HEK293 (cell line): ENCODE results near the gene LMNTD2.

Experiments used
- CTCF ChIA-PET: fragments of 350-600 bp; formaldehyde crosslinking; extraction: SDS; loops from one replicate; lab custom pipeline; 2021; ENCODE audit warnings: antibody characterized with exemption; lab: Yijun Ruan, JAX
- POLR2A ChIA-PET: fragments of 300-600 bp; formaldehyde crosslinking; extraction: SDS; loops from one replicate; lab custom pipeline; 2020; ENCODE audit warnings: antibody characterized with exemption, inconsistent platforms; lab: Yijun Ruan, JAX
- H3K27ac ChIP-seq: fragments of 200-500 bp; sonication (Bioruptor generic); 2 replicates; pipeline ENCODE4 v1.5.1; 2014; ENCODE audit warnings: low read depth, low read length, control low read depth, inconsistent platforms; ENCODE audit errors: extremely low read depth
- H3K36me3 ChIP-seq, 2 experiments: fragments of 200-500 bp in 1 of 2; sonication (Bioruptor generic) in 1 of 2; 1 replicate in 1 of 2; 2 replicates in 1 of 2; pipeline ENCODE4 v1.5.1; 2014 to 2017; ENCODE audit warnings: inconsistent platforms in 2 of 2, low read length in 2 of 2; ENCODE audit not compliant: control insufficient read depth in 2 of 2, insufficient read depth in 1 of 2
- H3K4me1 ChIP-seq: fragments of 200-500 bp; sonication (Bioruptor generic); 2 replicates; pipeline ENCODE4 v1.5.1; 2014; ENCODE audit warnings: mild to moderate bottlenecking, low read length, inconsistent platforms; ENCODE audit not compliant: control insufficient read depth, insufficient read depth
- H3K4me3 ChIP-seq: 2 replicates; pipeline ENCODE4 v1.5.1; 2011; ENCODE audit warnings: low read depth, mild to moderate bottlenecking, control low read depth, low read length, moderate library complexity
- H3K9me3 ChIP-seq: fragments of 200-500 bp; sonication (Bioruptor generic); 2 replicates; pipeline ENCODE4 v1.5.1; 2014; ENCODE audit warnings: low read depth, low read length, inconsistent platforms; ENCODE audit not compliant: control insufficient read depth, insufficient read depth
- BCL11B ChIP-seq: fragments of 450-650 bp; formaldehyde crosslinking; IDR thresholded peaks from 2 replicates; pipeline ENCODE4 v1.5.1; 2016; ENCODE audit warnings: low read depth, missing biosample characterization, missing genetic modification characterization
- FEZF1 ChIP-seq: fragments of 450-650 bp; formaldehyde crosslinking; IDR thresholded peaks from 2 replicates; pipeline ENCODE4 v1.5.1; 2016; ENCODE audit warnings: missing biosample characterization, missing genetic modification characterization
- GLIS2 ChIP-seq: fragments of 450-650 bp; formaldehyde crosslinking; IDR thresholded peaks from 2 replicates; pipeline ENCODE4 v1.5.1; 2016; ENCODE audit warnings: missing biosample characterization, missing genetic modification characterization
- HOXA7 ChIP-seq: sonication (generic); formaldehyde crosslinking; IDR thresholded peaks from 2 replicates; pipeline ENCODE4 v1.8.1; 2022; ENCODE audit warnings: missing genetic modification reagents, borderline replicate concordance
- KLF10 ChIP-seq: fragments of 450-650 bp; IDR thresholded peaks from 2 replicates; pipeline ENCODE4 v1.5.1; 2018; ENCODE audit warnings: missing biosample characterization, mild to moderate bottlenecking, missing genetic modification characterization
- TCF7L2 ChIP-seq: IDR thresholded peaks from 2 replicates; pipeline ENCODE4 v1.6.1; 2011; ENCODE audit warnings: low read depth, mild to moderate bottlenecking, inconsistent platforms, low read length, moderate library complexity, borderline replicate concordance
- ZBTB17 ChIP-seq: fragments of 450-650 bp; formaldehyde crosslinking; IDR thresholded peaks from 2 replicates; pipeline ENCODE4 v1.5.1; 2016; ENCODE audit warnings: missing biosample characterization, missing genetic modification characterization
- ZIC2 ChIP-seq: fragments of 450-650 bp; formaldehyde crosslinking; IDR thresholded peaks from 2 replicates; pipeline ENCODE4 v1.5.1; 2016; ENCODE audit warnings: missing biosample characterization, missing genetic modification characterization
- ZNF202 ChIP-seq: fragments of 450-650 bp; formaldehyde crosslinking; IDR thresholded peaks from 2 replicates; pipeline ENCODE4 v1.5.1; 2016; ENCODE audit warnings: missing biosample characterization, missing genetic modification characterization, borderline replicate concordance
- ZNF335 ChIP-seq: fragments of 450-650 bp; formaldehyde crosslinking; conservative IDR thresholded peaks from 2 replicates; pipeline ENCODE4 v1.5.1; 2016; ENCODE audit warnings: missing biosample characterization, missing genetic modification characterization
- ZNF37A ChIP-seq: fragments of 450-650 bp; IDR thresholded peaks from 2 replicates; pipeline ENCODE4 v1.5.1; 2018; ENCODE audit warnings: missing biosample characterization, missing genetic modification characterization
- ZNF391 ChIP-seq: fragments of 450-650 bp; formaldehyde crosslinking; IDR thresholded peaks from 2 replicates; pipeline ENCODE4 v1.5.1; 2016; ENCODE audit warnings: low read depth, missing biosample characterization, missing genetic modification characterization, borderline replicate concordance
- ZNF404 ChIP-seq: fragments of 450-650 bp; formaldehyde crosslinking; IDR thresholded peaks from 2 replicates; pipeline ENCODE4 v1.5.1; 2017; ENCODE audit warnings: missing biosample characterization, missing genetic modification characterization
- ZNF510 ChIP-seq: fragments of 450-650 bp; formaldehyde crosslinking; IDR thresholded peaks from 2 replicates; pipeline ENCODE4 v1.5.1; 2018; ENCODE audit warnings: mild to moderate bottlenecking, missing genetic modification characterization, missing biosample characterization; ENCODE audit not compliant: insufficient replicate concordance
- ZNF529 ChIP-seq: fragments of 450-650 bp; formaldehyde crosslinking; IDR thresholded peaks from 2 replicates; pipeline ENCODE4 v1.5.1; 2017; ENCODE audit warnings: missing genetic modification characterization, missing biosample characterization; ENCODE audit not compliant: insufficient replicate concordance
- ZNF621 ChIP-seq: fragments of 450-650 bp; formaldehyde crosslinking; IDR thresholded peaks from 2 replicates; pipeline ENCODE4 v1.5.1; 2017; ENCODE audit warnings: missing biosample characterization, missing genetic modification characterization
- ZNF747 ChIP-seq: fragments of 450-650 bp; formaldehyde crosslinking; IDR thresholded peaks from 2 replicates; pipeline ENCODE4 v1.5.1; 2016; ENCODE audit warnings: missing biosample characterization, missing genetic modification characterization
- ZXDB ChIP-seq: fragments of 450-650 bp; formaldehyde crosslinking; IDR thresholded peaks from 2 replicates; pipeline ENCODE4 v1.5.1; 2016; ENCODE audit warnings: missing biosample characterization, missing genetic modification characterization
- TF ChIP-seq, protein P1 (sequence below): fragments of 450-650 bp; formaldehyde crosslinking; optimal IDR thresholded peaks from 2 replicates; pipeline ENCODE3; 2016; ENCODE audit warnings: missing biosample characterization, mild to moderate bottlenecking, missing genetic modification characterization
- TF ChIP-seq, protein P2 (sequence below): fragments of 450-650 bp; IDR thresholded peaks from 2 replicates; pipeline ENCODE4 v1.5.1; 2018; ENCODE audit warnings: missing biosample characterization, missing genetic modification characterization
- TF ChIP-seq, protein P3 (sequence below): fragments of 450-650 bp; formaldehyde crosslinking; conservative IDR thresholded peaks from 2 replicates; pipeline ENCODE4 v1.5.1; 2016; ENCODE audit warnings: low read depth, missing biosample characterization, missing genetic modification characterization
- TF ChIP-seq, protein P4 (sequence below): fragments of 450-650 bp; formaldehyde crosslinking; IDR thresholded peaks from 2 replicates; pipeline ENCODE4 v1.5.1; 2016; ENCODE audit warnings: missing biosample characterization, missing genetic modification characterization

LMNTD2 gene

DNA sequence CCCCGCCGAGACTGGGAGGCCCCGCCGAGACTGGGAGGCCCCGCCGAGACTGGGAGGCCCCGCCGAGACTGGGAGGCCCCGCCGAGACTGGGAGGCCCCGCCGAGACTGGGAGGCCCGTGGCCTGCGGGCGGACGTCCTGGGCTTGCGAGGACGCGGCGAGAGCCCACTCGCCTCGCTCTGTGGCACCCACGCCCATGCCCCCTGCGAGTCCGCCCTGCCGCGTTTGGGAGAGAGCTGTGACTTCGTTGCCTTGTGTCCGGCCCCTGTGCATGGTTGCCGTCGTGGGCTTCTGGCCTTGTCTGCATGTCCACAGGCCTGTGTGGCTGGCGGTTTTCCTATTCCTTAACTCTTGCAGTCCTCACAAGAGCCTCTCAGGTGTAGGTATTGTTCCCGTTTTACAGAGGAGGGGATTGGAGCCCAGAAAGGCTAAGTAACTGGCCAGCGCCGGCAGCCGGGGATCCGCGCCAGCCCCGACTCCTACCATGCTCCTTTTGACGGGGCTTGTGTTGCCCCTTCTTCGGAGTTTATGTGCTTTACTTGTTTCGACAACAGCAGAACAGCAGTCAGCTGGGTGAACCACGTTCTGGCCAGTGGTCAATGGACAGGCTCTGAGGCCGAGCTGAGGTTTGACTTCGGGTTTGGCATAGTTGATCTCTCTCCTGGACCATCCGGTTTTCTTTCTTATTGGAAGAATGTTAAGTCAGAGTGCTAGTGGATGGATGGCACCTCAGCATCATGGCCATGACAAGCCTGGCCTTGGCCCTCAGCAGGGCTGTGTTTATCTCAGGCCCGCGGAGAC, 16.5 kb upstream of the LMNTD2 start:
- TF ChIP-seq, protein P1, sequence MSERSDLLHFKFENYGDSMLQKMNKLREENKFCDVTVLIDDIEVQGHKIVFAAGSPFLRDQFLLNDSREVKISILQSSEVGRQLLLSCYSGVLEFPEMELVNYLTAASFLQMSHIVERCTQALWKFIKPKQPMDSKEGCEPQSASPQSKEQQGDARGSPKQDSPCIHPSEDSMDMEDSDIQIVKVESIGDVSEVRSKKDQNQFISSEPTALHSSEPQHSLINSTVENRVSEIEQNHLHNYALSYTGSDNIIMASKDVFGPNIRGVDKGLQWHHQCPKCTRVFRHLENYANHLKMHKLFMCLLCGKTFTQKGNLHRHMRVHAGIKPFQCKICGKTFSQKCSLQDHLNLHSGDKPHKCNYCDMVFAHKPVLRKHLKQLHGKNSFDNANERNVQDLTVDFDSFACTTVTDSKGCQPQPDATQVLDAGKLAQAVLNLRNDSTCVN (tag by site-specific recombination), result peak; percentile 33
- TF ChIP-seq GLIS2 (tag by site-specific recombination) (peak; percentile 24; the same call in 1 of the 2 replicates), HOXA7 (no peak), ZXDB (tag by site-specific recombination) (0 out of 2 replicates have a peak, but pooled peaks have one; percentile 36), ZNF404 (no peak), ZNF621 (tag by site-specific recombination) (no peak), ZIC2 (tag by site-specific recombination) (peak; percentile 72)
- TF ChIP-seq, protein P2, sequence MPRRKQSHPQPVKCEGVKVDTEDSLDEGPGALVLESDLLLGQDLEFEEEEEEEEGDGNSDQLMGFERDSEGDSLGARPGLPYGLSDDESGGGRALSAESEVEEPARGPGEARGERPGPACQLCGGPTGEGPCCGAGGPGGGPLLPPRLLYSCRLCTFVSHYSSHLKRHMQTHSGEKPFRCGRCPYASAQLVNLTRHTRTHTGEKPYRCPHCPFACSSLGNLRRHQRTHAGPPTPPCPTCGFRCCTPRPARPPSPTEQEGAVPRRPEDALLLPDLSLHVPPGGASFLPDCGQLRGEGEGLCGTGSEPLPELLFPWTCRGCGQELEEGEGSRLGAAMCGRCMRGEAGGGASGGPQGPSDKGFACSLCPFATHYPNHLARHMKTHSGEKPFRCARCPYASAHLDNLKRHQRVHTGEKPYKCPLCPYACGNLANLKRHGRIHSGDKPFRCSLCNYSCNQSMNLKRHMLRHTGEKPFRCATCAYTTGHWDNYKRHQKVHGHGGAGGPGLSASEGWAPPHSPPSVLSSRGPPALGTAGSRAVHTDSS, result no peak
- no peaks in the 10 kb centered on the region for H3K9me3 ChIP-seq
- POLR2A ChIA-PET, result interaction anchor here (1.3 to 1.7 kb wide), 2 partner anchors 37 to 370 kb away, joined by 5 to 10 read pairs; partner anchors contain the start of genes BET1L and RIC8A
- CTCF ChIA-PET, result interaction anchor here (0.5 to 0.6 kb wide), 2 partner anchors 11 to 354 kb away, joined by 3 read pairs; no protein-coding TSS in a partner anchor
- H3K4me1 ChIP-seq, result peaks cover 5% of the 10 kb centered on the region
- peaks cover 0 to 32% of the 10 kb centered on the region in 2 experiments; a peak in 1 of 3 replicates for H3K36me3 ChIP-seq
- H3K27ac ChIP-seq, result peak overlapping the region; percentile 94
- peak overlapping the region; percentile 75 for H3K4me3 ChIP-seq

DNA sequence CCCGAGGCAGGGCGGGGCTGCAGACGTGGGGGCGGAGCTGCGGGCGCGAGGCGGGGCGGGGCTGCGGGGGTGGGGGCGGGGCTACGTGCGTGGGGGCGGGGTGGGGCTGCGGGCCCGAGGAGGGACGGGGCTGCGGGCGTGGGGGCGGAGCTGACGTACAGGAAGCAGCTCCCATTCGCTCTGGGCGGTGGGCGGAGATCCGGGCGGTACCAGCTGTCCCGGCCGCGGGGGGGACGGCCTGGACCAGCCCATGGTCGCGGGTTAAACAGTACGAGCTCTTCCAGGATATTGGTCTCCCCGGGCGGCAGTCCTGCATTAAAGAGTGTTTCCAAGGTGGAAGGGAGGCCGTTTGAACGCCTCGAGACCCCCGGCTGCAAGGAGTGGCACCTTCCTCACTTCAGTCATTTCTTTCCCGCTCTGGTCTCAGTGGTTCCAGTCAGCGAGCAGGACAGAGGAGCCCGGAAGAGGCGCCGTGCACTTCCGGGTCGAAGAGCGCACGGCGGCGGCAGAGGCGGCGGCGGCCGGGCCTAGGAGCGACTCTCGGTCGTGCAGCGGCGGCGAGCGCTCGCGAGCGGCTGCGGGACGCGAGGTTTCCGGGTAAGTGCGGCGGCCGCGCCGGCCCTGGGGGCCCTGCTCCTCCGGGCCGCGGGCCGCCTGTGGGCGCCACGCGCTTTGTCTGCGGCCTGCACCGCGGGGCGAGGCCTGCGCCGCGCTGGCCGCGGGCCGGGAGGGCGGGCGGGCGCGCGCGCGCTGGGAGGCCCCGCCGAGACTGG, 15.6 kb upstream of the LMNTD2 start, which contains the start of gene PHRF1:
Gene PHRF1, plus strand, starts transcription at position 475 of the 773 bp plus-strand sequence. CDS start 5,043 bp downstream, outside the sequence.
- POLR2A ChIA-PET, result interaction anchor here (0.6 to 2.0 kb wide), 20 partner anchors 9 to 369 kb away, joined by 3 to 28 read pairs (median 4); partner anchors contain the start of genes BET1L, HRAS, IRF7 and LMNTD2
- CTCF ChIA-PET, result interaction anchor here (0.8 kb wide), 1 partner anchor 36 kb away, joined by 3 read pairs; no protein-coding TSS in a partner anchor
- no peaks in the 10 kb centered on the region for H3K9me3 ChIP-seq
- H3K4me3 ChIP-seq, result peak within 1 kb of the TSS; percentile 75
- H3K27ac ChIP-seq, result peak within 1 kb of the TSS; percentile 94
- H3K36me3 ChIP-seq, result peaks cover 0 to 23% of the 10 kb centered on the region in 2 experiments; a peak in 1 of 3 replicates
- H3K4me1 ChIP-seq, result peaks cover 5% of the 10 kb centered on the region
- no peak for TF ChIP-seq ZNF747 (tag by site-specific recombination)
- TF ChIP-seq ZBTB17 (tag by site-specific recombination), result peak; percentile 71
- TF ChIP-seq ZNF510 (tag by site-specific recombination), result no peak
- TF ChIP-seq ZNF529 (tag by site-specific recombination), result no peak
- no peak for TF ChIP-seq BCL11B (tag by site-specific recombination)
- TF ChIP-seq FEZF1 (tag by site-specific recombination), result peak; percentile 41; the same call in 1 of the 2 replicates
- TF ChIP-seq, protein P3, sequence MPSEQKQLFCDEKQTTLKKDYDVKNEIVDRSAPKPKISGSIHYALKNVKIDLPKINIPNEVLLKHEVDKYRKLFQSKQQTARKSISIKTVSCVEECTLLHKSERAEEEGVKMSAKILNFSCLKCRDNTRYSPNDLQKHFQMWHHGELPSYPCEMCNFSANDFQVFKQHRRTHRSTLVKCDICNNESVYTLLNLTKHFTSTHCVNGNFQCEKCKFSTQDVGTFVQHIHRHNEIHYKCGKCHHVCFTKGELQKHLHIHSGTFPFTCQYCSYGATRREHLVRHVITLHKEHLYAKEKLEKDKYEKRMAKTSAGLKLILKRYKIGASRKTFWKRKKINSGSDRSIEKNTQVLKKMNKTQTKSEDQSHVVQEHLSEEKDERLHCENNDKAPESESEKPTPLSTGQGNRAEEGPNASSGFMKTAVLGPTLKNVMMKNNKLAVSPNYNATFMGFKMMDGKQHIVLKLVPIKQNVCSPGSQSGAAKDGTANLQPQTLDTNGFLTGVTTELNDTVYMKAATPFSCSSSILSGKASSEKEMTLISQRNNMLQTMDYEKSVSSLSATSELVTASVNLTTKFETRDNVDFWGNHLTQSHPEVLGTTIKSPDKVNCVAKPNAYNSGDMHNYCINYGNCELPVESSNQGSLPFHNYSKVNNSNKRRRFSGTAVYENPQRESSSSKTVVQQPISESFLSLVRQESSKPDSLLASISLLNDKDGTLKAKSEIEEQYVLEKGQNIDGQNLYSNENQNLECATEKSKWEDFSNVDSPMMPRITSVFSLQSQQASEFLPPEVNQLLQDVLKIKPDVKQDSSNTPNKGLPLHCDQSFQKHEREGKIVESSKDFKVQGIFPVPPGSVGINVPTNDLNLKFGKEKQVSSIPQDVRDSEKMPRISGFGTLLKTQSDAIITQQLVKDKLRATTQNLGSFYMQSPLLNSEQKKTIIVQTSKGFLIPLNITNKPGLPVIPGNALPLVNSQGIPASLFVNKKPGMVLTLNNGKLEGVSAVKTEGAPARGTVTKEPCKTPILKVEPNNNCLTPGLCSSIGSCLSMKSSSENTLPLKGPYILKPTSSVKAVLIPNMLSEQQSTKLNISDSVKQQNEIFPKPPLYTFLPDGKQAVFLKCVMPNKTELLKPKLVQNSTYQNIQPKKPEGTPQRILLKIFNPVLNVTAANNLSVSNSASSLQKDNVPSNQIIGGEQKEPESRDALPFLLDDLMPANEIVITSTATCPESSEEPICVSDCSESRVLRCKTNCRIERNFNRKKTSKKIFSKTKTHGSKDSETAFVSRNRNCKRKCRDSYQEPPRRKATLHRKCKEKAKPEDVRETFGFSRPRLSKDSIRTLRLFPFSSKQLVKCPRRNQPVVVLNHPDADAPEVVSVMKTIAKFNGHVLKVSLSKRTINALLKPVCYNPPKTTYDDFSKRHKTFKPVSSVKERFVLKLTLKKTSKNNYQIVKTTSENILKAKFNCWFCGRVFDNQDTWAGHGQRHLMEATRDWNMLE (tag by site-specific recombination), result peak; percentile 75
- no peak for TF ChIP-seq ZNF37A (tag by site-specific recombination)
- TF ChIP-seq, protein P4, sequence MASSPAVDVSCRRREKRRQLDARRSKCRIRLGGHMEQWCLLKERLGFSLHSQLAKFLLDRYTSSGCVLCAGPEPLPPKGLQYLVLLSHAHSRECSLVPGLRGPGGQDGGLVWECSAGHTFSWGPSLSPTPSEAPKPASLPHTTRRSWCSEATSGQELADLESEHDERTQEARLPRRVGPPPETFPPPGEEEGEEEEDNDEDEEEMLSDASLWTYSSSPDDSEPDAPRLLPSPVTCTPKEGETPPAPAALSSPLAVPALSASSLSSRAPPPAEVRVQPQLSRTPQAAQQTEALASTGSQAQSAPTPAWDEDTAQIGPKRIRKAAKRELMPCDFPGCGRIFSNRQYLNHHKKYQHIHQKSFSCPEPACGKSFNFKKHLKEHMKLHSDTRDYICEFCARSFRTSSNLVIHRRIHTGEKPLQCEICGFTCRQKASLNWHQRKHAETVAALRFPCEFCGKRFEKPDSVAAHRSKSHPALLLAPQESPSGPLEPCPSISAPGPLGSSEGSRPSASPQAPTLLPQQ, result peak; percentile 83; the same call in 1 of the 2 replicates
- TF ChIP-seq ZNF202 (tag by site-specific recombination), result no peak
- TF ChIP-seq TCF7L2, result peak; percentile 54; the same call in 1 of the 2 replicates
- peak; percentile 93 for TF ChIP-seq KLF10
- peak; percentile 49 for TF ChIP-seq ZNF335 (tag by site-specific recombination)
- peak; percentile 69; the same call in 1 of the 2 replicates for TF ChIP-seq ZNF391 (tag by site-specific recombination)
